Middle frontal gyrus (tissue), 1 donor: ENCODE measurements around the gene KRTCAP2.
"Not testable (repeated sequence)": the region's sequence is repeated elsewhere in the genome, so short reads cannot be mapped to it uniquely, and the experiment has no call there.

Experiments
- DNase-seq: peaks from one replicate; pipeline ENCODE4 v3.0.0-alpha.2; 2015; ENCODE audit warnings: low spot score; ENCODE audit errors: extremely low spot score

The KRTCAP2 gene

GRCh38 chr1:155200920-155201319 lies 27.8 kb upstream of the KRTCAP2 start:
- DNase-seq: no peak

GRCh38 chr1:155199792-155200191 lies 26.7 kb upstream of the KRTCAP2 start:
- DNase-seq: no peak

GRCh38 chr1:155198547-155198906 lies 25.4 kb upstream of the KRTCAP2 start:
- DNase-seq: no peak

GRCh38 chr1:155197901-155198546 lies 24.9 kb upstream of the KRTCAP2 start:
- DNase-seq: no peak

- DNase-seq: no peak
These were observed 24.0 kb upstream of the KRTCAP2 start for GRCh38 chr1:155196893-155197638.

- DNase-seq: no peak
These were observed 23.2 kb upstream of the KRTCAP2 start for GRCh38 chr1:155196103-155196892.

GRCh38 chr1:155195201-155196102 lies 22.3 kb upstream of the KRTCAP2 start:
- no peak for DNase-seq

- DNase-seq: not testable (repeated sequence)
These were observed 20.8 kb upstream of the KRTCAP2 start for GRCh38 chr1:155193991-155194240.

- no peak for DNase-seq
These were observed 20.3 kb upstream of the KRTCAP2 start for GRCh38 chr1:155193275-155193990.

GRCh38 chr1:155192346-155193274 lies 19.5 kb upstream of the KRTCAP2 start:
- no peak for DNase-seq

GRCh38 chr1:155191904-155192303 lies 18.8 kb upstream of the KRTCAP2 start:
- no peak for DNase-seq

- not testable (repeated sequence) for DNase-seq
These were observed 16.8 kb upstream of the KRTCAP2 start for GRCh38 chr1:155189926-155190325.

GRCh38 chr1:155188268-155188667 lies 15.2 kb upstream of the KRTCAP2 start:
- DNase-seq: no peak

- DNase-seq: no peak
These were observed 14.4 kb upstream of the KRTCAP2 start for GRCh38 chr1:155187456-155187891.

- DNase-seq: no peak
These were observed 13.8 kb upstream of the KRTCAP2 start for GRCh38 chr1:155186794-155187455.

GRCh38 chr1:155186067-155186793 lies 13.1 kb upstream of the KRTCAP2 start:
- DNase-seq: no peak

- no peak for DNase-seq
These were observed 12.6 kb upstream of the KRTCAP2 start for GRCh38 chr1:155185783-155186066.

- DNase-seq: no peak
These were observed 12.0 kb upstream of the KRTCAP2 start for GRCh38 chr1:155184835-155185782.
